OCI-LY1 (cell line): ENCODE data around the gene DMTF1.

ENCODE experiments used
- CTCF ChIP-seq: fragments of 200-600 bp; sonication (generic), shearing (Covaris generic); IDR thresholded peaks from 2 replicates; pipeline ENCODE4 v1.5.1; 2017; ENCODE audit warnings: mild to moderate bottlenecking, antibody characterized with exemption, low read length, moderate library complexity, mixed read lengths
- EZH2 ChIP-seq: fragments of 200-600 bp; sonication (generic), shearing (Covaris generic); IDR thresholded peaks from 2 replicates; pipeline ENCODE4 v1.8.0; 2017; ENCODE audit warnings: borderline replicate concordance, mixed run types, mild to moderate bottlenecking, antibody characterized with exemption, low read length, moderate library complexity, mixed read lengths

- TF ChIP-seq EZH2 = no peak
- TF ChIP-seq CTCF = no peak
Measured at GRCh38 chr7:87199700-87200450, 47.6 kb downstream of the DMTF1 start.
